ENCODE measurements around the gene GABRB3.

DNA sequence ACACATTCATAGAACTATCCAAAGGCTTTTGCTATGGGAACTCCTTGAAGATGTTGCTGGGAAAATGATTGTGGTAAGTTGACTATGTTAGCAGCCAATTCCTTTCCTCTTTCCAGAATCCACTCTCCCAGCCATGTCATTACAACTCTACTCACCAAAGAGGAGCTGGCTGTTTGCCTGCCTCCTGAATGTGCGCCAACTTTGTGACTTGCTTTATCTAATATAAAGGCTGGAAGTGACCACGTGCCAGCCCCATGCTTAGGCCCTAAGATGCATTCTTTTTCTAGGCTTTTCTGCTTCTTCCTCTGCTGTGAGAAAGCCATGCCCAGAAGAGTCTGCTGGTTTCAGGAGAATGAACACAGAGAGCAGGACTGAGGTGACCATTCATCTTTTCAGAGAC lies 182.2 kb downstream of the GABRB3 start:
- TF ChIP-seq POLR2A (IDR thresholded peaks at IDR 0.05; ENCODE audit: low read length) = no peak
- no peak for TF ChIP-seq GATA1 (IDR thresholded peaks at IDR 0.05; ENCODE audit: low read depth, low read length)
